Skeletal muscle tissue (tissue), 4 donors: ENCODE data around the gene GATA5. TPM values are rescaled to one million over a fixed set of nuclear protein-coding genes. Genes with fewer than 3 reads are reported as not detected.

Experiments
- H3K27ac ChIP-seq: one replicate; pipeline ENCODE4 v1.7.0; 2013; ENCODE audit warnings: mild to moderate bottlenecking, low read depth, low read length, inconsistent platforms
- H3K27me3 ChIP-seq, 3 donors: one replicate each; pipeline ENCODE4 v1.7.0; 2013; ENCODE audit warnings: low read length in 3 of 3; ENCODE audit not compliant: control insufficient read depth in 3 of 3, insufficient read depth in 3 of 3
- H3K36me3 ChIP-seq, 3 donors: one replicate each; pipeline ENCODE4 v1.7.0; 2013; ENCODE audit warnings: low read length in 3 of 3; ENCODE audit not compliant: control insufficient read depth in 3 of 3, insufficient read depth in 3 of 3
- H3K4me1 ChIP-seq, 3 donors: one replicate each; pipeline ENCODE4 v1.7.0; 2013; ENCODE audit warnings: low read length in 3 of 3, mild to moderate bottlenecking in 3 of 3; ENCODE audit not compliant: control insufficient read depth in 3 of 3, insufficient read depth in 3 of 3
- H3K4me3 ChIP-seq, 3 donors: one replicate each; pipeline ENCODE4 v1.7.0; 2013; ENCODE audit warnings: low read length in 3 of 3
- H3K9ac ChIP-seq, 3 donors: one replicate each; pipeline ENCODE4 v1.7.0; 2013; ENCODE audit warnings: low read length in 3 of 3, mild to moderate bottlenecking in 3 of 3, moderate library complexity in 2 of 3, low read depth in 1 of 3
- H3K9me3 ChIP-seq, 3 donors: one replicate each; pipeline ENCODE4 v1.7.0; 2013; ENCODE audit warnings: low read length in 3 of 3; ENCODE audit not compliant: control insufficient read depth in 3 of 3
- total RNA-seq: library from RNA; depleted of rRNA; stranded (reverse); fragments of >200 nt; gene quantifications from one replicate; pipeline ENCODE4 v1.2.3, GENCODE V29; 2014
- donor health status: Osteomylitis.

Gene GATA5
- total RNA-seq, 1 donor from 2014 or later, result 0.52 TPM

DNA sequence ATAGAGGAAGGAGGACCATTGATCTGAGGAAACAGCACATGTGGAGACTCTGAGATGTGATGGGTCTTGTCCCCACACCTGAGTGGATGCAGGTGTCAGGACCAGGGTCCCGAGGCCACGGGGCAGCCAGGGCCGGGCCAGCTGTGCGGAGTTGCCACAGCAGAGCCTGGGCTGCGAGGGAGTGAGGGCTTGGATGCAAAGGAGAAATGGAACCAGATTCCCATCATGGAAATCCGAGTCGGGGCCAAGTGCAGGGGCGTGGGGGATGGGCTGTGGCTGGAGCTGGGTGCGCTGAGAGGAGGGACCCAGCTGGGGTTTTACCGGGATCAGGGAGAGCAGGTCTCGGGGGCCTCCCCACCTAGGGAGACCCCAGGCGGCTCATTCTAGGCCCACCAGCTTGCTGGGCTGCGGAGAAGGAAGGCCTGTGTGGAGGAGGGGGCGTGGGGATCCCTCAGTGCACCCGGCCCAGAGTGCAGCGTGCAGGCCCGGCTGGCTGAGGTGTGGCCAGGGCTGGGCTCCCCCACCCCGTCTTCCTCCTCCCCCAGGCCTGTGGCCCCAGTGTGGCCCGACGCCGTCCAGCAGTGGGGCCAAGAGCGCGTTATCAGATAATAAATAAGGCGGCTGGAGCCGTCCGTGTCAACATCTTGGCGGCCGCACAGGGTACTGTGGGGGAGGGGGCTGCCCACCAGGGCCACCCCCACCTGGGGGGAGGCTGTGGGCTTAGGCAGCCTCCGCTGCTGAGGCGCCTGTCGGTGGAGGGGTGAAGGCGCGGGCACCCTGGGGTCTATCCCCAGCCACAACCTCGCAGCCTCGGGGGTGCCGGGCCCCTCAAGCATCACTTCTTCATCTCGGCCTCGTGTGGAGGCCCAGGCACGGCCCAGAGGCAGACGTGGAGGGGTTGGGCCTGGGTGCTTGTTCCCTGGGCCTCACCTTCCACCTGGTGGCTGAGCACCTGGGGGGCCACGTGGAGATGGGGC lies 17.2 kb downstream of the GATA5 start:
- Histone ChIP-seq H3K27me3 (peaks cover 9 to 51% (median 40%) of the 10 kb centered on the region in 3 donors), H3K36me3 (no peaks in the 10 kb centered on the region), H3K9me3 (no peaks in the 10 kb centered on the region), H3K4me1 (peaks cover 0 to 6% (median 0%) of the 10 kb centered on the region in 3 donors), H3K4me3 (no peak overlapping the region), H3K9ac (no peak overlapping the region), H3K27ac (no peak overlapping the region)

DNA sequence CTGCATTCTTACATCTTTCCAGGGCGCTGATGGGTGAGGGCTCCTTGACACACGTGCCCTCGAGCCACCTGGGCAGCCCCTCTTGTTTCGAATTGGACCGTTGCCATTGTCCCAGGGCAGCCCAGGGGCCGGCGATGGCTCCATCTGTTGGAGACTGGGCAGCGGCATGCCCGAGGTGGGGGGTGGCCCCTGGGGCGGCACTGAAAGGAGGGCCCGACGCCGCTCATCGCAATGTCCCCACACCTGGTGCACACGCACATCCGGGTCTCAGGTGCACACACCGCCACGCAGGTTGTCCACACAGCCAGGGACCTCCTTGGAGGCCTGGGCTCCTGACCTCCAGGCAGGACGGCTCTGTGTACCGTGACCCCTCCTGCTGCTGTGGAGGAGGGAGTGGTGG lies 18.0 kb downstream of the GATA5 start:
- peaks cover 9 to 59% (median 40%) of the 10 kb centered on the region in 3 donors for H3K27me3 ChIP-seq
- H3K9me3 ChIP-seq, result no peaks in the 10 kb centered on the region
- H3K4me3 ChIP-seq, result no peak overlapping the region
- no peak overlapping the region for H3K27ac ChIP-seq
- no peaks in the 10 kb centered on the region for H3K36me3 ChIP-seq
- H3K9ac ChIP-seq, result no peak overlapping the region
- peaks cover 0 to 6% (median 0%) of the 10 kb centered on the region in 3 donors for H3K4me1 ChIP-seq

DNA sequence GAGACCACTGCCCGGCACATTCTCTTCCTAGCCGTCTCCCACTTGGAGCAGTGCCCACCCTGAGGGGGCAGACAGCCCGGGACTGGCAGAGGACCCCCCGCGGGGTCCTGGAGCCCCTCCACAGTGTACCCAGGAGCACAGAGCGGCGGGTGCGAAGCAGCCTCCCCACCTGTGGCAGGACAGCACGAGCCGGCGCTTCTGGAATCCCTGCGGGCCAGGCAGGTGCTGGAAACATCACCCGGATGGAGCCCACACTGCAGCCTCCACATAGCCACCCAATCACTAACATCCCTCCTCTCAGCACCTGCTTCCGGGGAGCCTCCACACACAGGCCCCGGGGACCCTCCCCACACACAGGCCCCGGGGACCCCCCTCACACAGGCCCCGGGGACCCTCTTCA lies 18.7 kb downstream of the GATA5 start:
- Histone ChIP-seq H3K4me3 (no peak overlapping the region), H3K4me1 (peaks cover 0 to 6% (median 0%) of the 10 kb centered on the region in 3 donors), H3K36me3 (no peaks in the 10 kb centered on the region), H3K27me3 (peaks cover 9 to 66% (median 45%) of the 10 kb centered on the region in 3 donors), H3K9ac (no peak overlapping the region), H3K9me3 (no peaks in the 10 kb centered on the region), H3K27ac (no peak overlapping the region)

DNA sequence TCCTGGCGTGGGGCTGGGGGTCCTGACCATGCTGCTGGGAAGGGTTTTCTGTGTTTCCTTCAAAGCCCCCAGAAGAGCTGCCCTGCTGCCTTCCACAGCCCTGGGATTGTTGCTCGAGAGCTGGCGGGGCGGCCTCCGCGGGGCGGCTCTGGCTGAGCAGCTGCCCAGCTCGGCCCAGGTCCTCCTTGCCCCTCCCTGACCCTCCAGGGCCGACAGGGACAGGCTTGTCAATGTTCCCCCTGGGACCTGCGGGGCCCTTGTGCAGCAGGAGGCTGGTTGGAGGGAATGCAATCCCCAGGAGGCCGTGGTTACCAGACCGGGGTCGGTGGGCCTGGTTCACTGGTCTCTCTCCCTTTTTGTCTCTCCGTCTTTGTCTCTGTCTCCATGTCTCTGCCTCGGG lies 19.9 kb downstream of the GATA5 start:
- Histone ChIP-seq H3K36me3 (no peaks in the 10 kb centered on the region), H3K9me3 (no peaks in the 10 kb centered on the region), H3K4me1 (no peaks in the 10 kb centered on the region), H3K27me3 (peaks cover 11 to 71% (median 48%) of the 10 kb centered on the region in 3 donors), H3K27ac (no peak overlapping the region), H3K4me3 (no peak overlapping the region), H3K9ac (no peak overlapping the region)

DNA sequence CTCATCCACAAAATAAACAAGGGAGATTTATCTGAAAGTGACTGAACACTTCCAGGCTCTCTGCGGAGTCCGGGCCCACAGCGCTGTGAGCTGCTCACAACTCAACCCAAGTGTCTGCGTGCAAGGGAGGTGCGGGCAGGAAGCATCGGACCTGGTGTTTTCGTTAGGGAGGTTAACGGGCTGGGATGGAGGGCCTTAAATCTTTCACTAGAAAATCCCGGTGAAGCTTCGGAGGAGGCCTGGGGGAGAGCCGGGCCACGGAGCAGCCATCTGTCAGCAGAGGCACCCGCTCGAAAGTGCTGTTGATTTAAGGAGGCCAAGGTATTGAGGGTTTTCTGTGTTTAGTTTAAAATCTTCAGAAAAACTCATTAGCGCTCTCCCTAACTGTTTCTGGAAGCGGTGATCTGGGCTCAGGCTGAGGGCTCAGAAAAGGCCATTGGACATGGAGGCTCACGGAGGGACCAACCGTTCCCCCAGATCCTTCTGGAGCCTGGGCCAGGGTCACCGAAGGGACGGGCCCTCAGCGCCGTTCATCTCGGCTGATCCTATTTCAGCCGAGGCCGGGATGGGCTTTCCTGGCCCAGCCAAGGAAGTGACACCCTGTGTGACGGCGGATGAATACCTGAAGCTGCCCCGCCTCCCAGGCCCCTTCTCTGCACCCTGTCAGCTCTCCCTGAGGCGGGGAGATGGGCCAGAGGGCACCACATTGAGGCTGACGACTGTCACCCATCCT lies 20.7 kb downstream of the GATA5 start:
- Histone ChIP-seq H3K4me1 (no peaks in the 10 kb centered on the region), H3K27ac (no peak overlapping the region), H3K4me3 (no peak overlapping the region), H3K9ac (no peak overlapping the region), H3K9me3 (no peaks in the 10 kb centered on the region), H3K36me3 (no peaks in the 10 kb centered on the region), H3K27me3 (peaks cover 17 to 69% (median 52%) of the 10 kb centered on the region in 3 donors)

DNA sequence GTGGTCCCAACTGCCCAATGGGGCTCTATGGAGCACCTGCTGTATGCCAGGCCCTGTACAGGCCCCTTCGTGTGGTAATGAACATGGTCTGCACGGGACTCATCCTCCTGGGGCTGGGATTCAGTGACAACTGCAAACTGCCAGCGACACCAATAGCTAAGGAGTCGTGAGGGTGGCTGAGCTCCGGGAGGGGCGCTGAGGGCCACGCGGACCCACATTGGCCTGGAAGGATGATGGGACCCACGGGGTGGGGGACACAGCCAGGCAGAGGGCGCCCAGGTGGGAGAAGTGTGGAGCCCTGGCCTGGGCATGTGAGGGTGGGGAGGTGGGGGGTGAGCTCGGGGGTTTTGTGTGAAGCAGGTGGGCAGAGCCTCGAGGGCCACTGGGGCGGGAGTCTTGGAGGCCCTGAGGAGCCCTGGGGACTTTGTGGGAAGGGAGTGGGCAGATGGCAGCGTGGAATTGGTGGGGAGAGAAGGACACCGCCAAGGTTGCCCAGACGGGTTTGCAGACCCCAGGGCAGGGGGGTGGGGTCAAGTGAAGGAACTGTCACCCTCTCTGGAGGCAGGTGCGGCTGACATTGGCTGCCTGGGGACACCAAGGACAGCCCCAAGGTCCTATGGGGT lies 22.5 kb downstream of the GATA5 start:
- peaks cover 21 to 73% (median 55%) of the 10 kb centered on the region in 3 donors for H3K27me3 ChIP-seq
- H3K9me3 ChIP-seq, result no peaks in the 10 kb centered on the region
- H3K9ac ChIP-seq, result no peak overlapping the region
- no peak overlapping the region for H3K27ac ChIP-seq
- no peaks in the 10 kb centered on the region for H3K36me3 ChIP-seq
- H3K4me3 ChIP-seq, result no peak overlapping the region
- H3K4me1 ChIP-seq, result no peaks in the 10 kb centered on the region

DNA sequence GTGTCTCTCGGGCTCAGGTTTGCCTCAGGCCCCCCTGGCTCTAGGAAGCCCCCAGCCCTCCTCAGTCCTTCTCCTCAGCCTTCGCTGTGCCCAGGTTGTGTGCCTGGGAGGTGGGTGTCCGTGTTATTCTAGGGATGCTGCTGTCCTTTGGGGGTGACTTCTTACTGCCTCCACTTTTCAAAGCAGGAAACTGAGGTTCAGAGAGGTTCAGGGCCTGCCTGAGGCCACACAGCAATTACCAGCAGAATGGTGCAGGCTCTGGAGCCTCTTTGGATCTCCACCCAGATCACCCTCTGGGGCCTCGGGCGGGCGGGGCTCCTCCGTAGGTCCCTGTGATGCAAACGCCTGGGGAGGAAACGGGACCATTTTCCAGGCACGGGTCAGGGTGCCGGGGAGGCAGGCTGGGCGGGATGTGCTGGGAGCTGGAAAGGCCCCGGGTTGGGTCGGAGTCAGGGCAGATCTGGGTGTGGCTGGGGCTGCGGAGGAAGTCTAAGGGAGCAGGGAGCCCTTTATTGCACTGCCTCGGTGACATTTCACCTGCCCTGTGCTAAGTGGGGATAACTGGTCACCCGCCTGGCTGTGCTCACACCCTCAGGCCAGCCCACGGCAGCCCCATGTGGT lies 23.2 kb downstream of the GATA5 start:
- Histone ChIP-seq H3K27ac (no peak overlapping the region), H3K4me1 (no peaks in the 10 kb centered on the region), H3K4me3 (no peak overlapping the region), H3K36me3 (no peaks in the 10 kb centered on the region), H3K27me3 (peaks cover 16 to 70% (median 55%) of the 10 kb centered on the region in 3 donors), H3K9me3 (no peaks in the 10 kb centered on the region), H3K9ac (no peak overlapping the region)

DNA sequence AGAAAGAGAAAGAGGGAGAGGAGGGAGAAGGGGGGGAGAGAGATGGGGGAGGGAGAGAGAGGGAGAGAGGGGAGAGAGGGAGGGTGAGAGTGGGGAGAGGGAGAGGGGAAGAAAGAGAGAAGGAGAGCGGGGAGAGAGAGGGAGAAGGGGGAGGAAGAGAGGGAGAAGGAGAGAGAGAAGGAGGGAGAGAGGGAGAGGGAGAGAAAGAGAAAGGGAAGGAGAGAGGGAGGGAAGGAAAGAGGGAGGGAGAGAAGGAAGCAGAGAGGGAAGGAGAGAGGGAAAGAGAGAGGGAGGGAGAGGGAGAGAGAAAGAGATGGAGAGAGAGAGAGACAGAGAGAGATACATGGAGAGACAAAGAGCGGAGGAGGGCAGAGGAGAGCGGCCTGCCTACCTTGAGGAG lies 23.8 kb downstream of the GATA5 start:
- H3K9me3 ChIP-seq, result no peaks in the 10 kb centered on the region
- no peaks in the 10 kb centered on the region for H3K36me3 ChIP-seq
- H3K4me3 ChIP-seq, result no peak overlapping the region
- H3K27me3 ChIP-seq, result peaks cover 21 to 70% (median 60%) of the 10 kb centered on the region in 3 donors
- no peak overlapping the region for H3K27ac ChIP-seq
- H3K9ac ChIP-seq, result no peak overlapping the region
- no peaks in the 10 kb centered on the region for H3K4me1 ChIP-seq

DNA sequence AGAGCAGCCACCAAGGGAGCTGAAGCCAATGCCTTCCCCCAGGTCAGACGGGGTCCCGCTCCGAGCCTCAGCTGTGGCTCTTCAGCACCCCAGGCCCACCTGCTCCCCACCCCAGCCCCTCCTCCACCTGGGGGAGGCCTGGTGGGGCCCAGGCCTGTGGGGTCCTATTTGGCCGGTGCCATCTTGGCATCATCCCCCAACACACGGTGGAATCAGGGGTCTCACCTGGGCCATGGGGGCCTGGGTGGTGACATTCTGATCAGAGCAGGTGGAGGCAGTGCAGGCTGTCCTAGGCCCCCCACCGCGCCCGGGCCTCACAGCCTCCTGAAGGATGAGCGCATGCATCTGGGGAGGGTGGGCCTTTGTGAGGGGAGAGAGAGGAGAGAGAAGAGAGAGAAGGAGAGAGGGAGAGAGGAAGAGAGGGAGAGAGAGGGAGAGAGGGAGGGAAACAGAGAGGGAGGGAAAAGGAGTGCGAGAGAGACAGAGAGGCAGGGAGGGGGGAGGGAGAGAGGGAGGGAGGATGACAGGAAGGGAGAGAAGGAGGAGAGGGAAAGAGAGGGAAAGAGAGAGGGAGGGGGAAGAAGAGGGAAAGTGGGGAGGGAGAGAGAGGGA lies 24.5 kb downstream of the GATA5 start:
- no peaks in the 10 kb centered on the region for H3K9me3 ChIP-seq
- no peaks in the 10 kb centered on the region for H3K36me3 ChIP-seq
- no peaks in the 10 kb centered on the region for H3K4me1 ChIP-seq
- no peak overlapping the region for H3K9ac ChIP-seq
- H3K27me3 ChIP-seq, result peaks cover 28 to 71% (median 62%) of the 10 kb centered on the region in 3 donors
- no peak overlapping the region for H3K4me3 ChIP-seq
- no peak overlapping the region for H3K27ac ChIP-seq
